ENCODE measurements around the gene LPIN1. TPM values are rescaled to one million over a fixed set of nuclear protein-coding genes. Genes with fewer than 3 reads are reported as not detected.
"Not testable (repeated sequence)": the region's sequence is repeated elsewhere in the genome, so short reads cannot be mapped to it uniquely, and the experiment has no call there.

LPIN1 gene
- total RNA-seq, 1 donor from 2014 or later: 61.5 TPM

DNA sequence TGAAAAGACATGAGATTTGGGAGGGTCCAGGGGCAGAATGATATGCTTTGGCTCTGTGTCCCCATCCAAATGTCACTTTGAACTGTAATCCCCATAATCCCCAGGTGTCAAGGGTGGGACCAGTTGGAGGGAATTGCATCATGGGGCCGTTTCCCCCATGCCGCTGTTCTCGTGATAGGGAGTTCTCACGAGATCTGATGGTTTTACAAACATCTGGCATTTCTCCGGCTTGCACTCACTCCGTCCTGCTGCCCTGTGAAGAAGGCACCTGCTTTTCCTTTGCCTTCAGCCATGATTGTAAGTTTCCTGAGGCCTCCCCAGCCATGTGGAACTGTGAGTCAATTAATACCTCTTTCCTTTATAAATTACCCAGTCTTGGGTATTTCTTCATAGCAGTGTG lies 51.4 kb downstream of the LPIN1 start:
- intact Hi-C loops (cut with micrococcal nuclease): no loop called here
- no peak for ATAC-seq
- DNase-seq: no peak

DNA sequence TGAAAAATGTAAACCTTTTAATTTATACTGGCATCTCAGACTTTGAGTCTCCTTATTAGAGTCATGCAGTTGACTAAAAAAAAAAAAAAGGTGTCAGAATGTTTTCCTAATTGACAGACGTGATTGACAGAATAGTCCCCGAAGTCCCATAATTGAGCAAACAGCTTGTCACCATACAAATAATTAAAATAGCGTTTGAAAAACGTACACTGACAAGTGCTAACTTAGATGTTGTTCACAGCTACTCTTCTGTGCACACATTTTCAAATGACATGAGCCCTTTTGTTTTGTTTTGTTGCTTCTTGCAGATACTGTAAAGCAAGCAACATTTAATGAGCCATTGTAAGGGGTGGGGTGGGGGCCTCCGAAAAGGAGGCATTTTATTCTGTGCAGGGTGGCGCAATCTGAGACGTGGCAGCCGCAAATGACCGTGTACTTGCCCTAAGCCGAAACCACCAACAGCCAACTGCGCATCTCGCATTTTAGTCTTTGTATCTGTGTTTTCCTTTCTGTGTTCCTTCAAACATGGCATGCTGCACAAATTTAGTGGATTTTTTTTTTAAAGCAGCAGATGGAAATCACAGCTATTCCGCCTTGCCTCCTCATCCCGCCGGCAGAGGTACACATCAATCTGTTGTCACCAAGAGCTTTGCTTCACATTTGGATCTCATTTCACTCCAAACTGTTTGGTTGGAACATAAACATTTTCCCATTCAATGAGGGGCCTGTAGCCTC lies 52.4 kb downstream of the LPIN1 start:
- ATAC-seq (no peak), DNase-seq (no peak)
- intact Hi-C loops (cut with micrococcal nuclease): no loop called here

DNA sequence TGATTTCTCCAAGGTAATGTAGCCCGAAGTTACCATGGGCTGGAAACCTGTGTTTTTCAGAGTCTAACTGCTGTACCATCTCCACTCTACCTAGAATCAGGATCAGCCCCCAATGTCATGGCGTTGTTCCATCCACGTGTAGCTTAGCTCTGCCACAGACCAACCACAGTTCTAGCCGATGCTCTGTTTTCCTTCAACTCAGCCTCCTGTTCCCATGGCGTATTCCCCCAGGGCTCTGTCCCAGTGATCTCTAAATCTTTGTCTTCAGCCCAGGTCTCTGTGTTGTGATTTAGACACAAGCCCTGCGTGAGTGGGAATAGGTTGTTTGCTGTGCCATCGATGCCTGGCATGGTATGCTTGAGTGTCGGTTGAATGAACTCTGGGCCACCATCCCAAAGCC lies 53.4 kb downstream of the LPIN1 start:
- no peak for DNase-seq
- intact Hi-C loops (cut with micrococcal nuclease): no loop called here

DNA sequence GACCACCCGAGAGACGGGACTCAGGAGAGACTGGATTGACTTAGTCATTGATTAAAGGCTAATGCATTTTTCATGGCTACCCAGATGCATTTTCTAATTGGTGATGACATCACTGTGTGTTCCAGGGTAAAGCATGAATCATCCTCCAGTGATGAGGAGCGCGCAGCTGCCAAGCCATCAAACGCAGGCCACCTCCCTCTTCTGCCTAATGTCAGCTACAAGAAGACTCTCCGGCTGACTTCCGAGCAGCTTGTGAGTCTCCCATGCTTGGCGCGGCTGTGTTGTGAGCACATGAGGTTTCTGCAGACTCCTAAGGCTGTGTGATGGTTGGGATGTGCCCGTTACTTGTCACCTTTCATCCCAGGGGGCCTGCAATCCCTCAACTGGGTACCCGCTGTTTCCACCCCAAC lies 56.4 kb downstream of the LPIN1 start:
- intact Hi-C loops (cut with micrococcal nuclease): no loop called here
- no peak for DNase-seq
- ATAC-seq: no peak

More for the DNA sequence above, 53.4 kb downstream of the LPIN1 start:
- no peak for ATAC-seq

DNA sequence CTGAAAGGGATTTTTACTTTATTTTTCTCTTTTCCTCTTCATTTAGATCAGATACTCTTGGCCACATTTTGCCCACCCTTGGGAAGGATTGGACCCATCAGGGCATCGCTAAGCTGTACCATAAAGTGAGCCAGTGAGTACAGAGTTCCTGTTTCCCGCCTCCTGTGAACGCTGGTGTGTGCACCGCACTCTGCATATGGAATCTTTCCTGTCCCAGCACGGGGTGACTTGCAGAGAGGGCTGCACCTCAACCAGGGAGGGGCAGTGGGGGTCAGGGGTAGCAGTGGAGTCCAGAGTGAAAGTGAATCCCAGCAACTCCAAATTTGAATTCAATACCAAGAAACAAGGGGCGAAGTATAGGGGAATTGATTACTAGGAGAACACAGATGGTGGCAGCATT lies 58.6 kb downstream of the LPIN1 start:
- DNase-seq (no peak), ATAC-seq (no peak)
- intact Hi-C loops (cut with micrococcal nuclease): no loop called here

DNA sequence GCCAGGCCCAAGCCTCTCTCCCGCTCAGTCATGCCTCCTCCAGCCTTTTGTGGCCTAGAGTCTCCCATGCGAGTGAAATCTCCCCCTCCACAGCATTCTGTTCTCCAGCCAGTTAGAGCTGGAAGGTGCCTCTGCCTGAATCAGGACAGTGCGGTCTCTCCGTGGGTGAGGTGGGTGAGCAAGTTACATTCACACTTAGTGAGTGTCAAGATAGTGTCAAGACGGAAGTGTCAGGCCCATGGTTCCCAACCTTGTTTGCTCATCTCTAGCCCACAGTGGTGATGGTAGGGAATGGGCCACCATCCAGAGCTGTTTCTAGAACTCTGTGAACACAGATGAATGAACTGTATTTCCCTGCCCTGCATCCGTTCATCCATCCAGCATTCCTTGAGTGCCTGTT lies 59.5 kb downstream of the LPIN1 start:
- intact Hi-C loops (cut with micrococcal nuclease): no loop called here
- ATAC-seq (no peak), DNase-seq (no peak)

DNA sequence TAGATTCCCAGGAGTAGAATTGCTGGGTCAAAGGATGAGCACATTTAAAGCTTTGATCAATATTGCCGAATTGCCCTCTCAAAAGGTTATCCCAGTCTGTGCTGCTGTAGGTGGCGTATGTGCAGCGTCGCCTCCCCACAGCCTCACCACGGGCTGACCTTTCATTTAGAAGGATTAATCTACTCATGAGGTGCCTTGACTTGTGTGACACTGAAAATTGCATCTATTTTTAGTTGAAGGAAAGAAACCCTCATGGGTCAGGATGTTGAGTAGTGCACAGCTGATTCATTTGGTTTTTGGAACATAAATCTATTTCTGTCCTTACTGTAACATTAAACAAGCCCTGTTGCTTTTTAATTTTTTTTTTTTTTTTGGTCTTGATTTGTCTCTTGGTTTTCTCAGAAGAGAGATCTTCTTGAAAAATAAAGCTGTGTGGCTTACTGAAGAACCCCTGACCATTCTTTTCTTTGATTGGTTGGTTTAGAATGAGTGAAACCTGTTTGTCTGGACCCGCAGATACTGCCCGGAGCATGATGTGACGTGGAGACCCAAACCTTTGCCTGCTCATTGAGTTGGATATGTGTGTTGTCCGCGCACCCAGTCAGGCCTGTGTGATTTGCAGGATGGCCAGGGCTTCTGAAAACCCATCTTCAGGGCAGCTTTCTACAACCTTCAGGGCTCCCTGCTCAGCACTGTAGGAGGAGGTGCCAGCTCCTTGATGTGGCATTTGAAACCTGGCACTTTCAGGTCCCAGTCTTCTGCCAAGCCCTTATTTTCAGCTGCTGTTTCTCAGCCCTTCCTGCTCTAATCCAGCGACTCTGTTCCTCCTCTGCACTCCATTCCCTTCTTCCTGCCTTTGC lies 61.0 kb downstream of the LPIN1 start:
- intact Hi-C loops (cut with micrococcal nuclease): no loop called here
- DNase-seq (no peak), ATAC-seq (peak; percentile 73)

DNA sequence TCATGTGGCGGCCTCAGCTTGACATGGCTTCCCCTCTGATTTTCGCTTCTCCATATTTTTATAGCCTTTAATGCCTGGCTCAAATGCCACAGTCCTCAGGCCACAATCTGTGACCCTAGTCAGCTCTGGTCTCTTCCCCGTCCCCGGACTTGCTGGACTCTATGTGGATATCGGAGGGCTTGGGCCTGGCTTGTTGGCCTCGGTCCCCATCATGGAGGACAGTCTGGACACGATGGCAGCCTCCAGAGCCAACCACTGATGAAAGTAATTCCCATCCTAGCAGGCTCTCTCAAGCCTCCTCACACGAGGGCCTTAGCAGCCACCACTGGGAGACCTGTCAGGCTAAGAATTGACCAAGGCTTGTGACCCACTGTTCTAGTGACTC lies 61.6 kb downstream of the LPIN1 start:
- intact Hi-C loops (cut with micrococcal nuclease): no loop called here
- no peak for ATAC-seq
- DNase-seq: no peak

DNA sequence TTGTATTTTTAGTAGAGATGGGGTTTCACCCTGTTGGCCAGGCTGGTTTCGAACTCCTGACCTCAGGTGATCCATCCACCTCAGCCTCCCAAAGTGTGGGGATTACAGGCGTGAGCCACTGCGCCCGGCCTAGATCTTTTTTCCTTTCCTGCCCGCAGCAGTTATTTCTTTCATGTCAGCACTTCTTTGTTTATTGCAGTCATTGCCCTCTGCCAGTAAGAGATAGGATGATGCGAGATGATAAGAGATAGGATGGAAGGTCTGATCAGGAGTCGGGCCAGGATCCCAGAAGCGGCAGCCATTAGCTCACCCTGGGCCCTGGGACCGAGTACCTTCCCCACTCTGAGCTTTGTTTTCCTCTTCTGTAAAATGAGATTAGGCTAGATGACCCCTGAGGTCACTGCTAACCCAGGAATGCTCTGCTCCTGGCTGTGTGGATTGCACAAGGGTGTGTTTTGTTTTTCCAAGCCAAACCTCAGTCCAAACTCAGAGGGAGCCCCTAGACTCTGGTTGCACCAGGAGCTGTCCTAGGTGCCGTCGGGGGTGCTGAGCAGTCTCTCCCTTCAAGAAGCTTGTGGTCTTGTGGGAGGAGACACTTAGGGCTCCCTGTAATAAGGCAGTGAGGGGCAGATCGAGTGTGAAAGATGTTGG lies 63.3 kb downstream of the LPIN1 start:
- DNase-seq (no peak), ATAC-seq (no peak)
- intact Hi-C loops (cut with micrococcal nuclease): no loop called here

DNA sequence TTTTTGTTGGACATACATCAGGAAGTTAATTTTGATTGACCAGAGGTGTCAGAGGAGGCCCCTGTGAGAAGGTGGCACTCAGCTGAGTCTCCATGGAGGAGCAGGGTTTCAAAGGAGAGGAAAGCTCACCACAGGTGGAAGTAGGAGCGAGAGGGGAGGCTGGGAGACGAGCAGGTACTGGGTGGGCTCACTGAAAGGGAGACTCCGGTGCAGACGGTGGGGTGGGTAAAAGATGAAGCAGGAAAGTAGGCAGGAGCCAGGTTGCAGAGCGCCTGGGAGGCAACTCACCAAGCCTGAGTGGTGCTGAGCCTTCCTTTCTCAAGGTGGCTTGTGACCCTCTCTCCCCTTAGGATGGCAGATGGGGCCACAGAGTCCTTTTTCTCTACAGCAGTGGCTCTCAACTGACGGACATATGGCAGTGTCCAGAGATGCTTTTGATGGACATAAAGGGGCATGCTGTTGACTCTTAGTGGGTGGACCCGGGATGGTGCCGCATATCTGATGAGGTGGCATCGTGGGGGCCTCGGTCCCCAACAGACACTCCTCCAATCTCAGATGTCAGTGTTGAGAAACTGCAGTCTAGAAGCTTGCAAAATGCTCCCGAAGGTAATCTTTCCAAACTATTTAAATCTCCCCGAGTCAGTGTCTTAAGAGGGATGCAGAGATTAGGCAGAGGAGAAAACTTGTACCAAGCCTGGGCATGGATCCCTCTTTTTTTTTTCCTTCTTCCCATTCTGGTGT lies 64.0 kb downstream of the LPIN1 start:
- no peak for DNase-seq
- intact Hi-C loops (cut with micrococcal nuclease): no loop called here
- no peak for ATAC-seq

DNA sequence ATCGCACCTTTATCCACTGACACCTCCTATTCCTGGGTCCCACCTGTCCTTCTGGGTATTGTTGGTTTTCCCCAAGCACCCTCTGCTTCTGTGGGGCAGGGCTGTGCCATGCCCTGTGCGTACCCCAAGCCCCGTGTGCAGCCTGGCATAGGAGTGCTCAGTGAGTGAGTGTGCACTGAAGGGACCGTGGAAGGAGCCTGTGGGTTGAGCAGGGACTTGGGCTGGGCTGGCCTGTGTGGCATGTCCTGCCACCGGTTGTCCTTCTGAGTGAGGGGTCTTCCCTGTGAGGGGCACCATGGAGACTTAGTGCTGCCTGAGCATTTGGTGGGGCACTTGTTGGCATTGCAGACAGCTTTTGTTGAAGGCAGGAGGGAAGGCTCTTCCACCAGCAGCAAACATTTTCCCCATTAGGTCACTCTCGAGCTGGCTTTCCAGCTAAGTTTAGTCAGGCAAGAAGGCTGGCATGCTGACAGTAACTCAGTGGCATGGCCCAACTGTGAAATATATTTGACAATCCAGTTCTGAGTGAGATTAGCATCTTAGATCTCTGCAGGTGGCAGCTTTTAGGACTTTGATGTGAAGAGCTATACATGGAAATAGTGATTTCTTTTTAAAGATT lies 64.7 kb downstream of the LPIN1 start:
- no peak for DNase-seq

DNA sequence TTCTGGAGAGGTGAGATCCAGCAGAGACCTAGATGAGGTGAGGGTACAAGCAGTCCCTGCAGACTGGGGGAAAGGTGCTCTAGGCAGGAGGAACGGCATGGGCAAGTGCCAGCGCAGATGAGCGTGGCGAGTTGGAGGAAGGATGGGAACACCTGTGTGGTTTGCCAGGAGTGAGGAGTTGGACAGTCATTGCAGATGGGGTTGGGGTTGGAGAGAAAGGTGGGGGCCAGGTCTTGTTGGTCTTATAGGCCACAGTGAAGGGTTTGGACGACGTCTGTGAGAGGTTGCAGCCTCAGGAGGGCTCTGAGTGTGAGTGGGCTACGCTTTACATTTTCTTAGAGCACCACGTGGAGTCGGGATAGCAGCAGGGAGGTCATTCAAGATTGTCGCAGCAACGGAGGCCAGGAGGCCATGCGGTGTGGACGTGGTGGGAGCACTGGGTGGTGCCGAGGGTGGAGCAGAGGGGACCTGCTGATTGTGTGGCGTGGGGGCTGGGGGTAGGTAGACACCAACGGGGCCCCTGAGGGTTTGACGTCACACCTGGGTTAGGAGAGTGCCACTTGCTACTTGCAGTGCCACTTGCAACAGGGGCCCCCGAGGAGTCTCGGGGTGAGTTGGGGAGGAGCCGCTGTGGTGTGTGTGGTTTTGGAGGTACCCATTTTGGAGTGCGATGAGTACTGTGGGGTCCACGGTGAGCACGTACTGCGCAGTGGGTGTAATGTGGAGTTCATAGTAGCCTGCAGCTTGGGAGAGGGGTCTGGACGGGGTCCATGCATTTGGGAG lies 66.2 kb downstream of the LPIN1 start:
- intact Hi-C loops (cut with micrococcal nuclease): no loop called here
- DNase-seq: no peak
- no peak for ATAC-seq

More for the DNA sequence above, 64.7 kb downstream of the LPIN1 start:
- intact Hi-C loops (cut with micrococcal nuclease): no loop called here
- peak; percentile 63 for ATAC-seq

DNA sequence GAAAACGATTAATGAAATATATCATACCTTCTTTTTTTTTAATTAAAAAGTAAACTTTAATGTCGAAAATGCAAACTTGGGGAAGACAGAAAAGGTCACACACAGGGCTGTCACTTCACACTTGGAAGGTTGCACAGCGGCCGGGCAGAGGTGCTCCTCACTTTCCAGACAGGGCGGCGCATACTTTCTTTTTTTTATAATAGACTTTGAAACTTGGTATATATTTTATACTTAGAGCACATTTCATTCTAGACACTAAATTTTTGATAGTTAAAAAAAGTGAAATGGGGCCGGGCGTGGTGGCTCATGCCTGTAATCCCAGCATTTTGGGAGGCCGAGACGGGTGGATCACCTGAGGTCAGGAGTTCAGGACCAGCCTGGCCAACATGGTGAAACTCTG lies 66.9 kb downstream of the LPIN1 start:
- intact Hi-C loops (cut with micrococcal nuclease); DNase-seq; ATAC-seq: not testable (repeated sequence)

DNA sequence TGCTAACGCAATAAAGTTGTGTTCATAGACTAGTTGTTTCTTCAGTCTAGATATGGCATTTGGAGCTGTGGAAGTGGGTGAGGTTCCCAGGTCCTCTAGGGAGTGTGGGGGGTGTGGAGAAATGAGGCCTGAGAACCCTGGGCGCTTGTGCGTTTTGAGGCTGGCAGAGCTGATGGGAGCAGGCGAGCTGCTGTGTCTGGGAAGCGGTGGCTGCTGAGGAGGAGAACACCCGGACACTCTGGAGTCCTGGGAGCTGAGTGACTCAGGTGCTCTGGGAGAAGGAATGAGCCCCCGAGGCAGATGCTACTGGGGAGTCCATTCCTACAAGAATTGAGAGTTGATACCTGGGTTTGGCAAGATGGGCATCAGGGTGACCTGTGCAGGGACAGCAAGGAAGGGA lies 67.5 kb downstream of the LPIN1 start:
- ATAC-seq: no peak
- intact Hi-C loops (cut with micrococcal nuclease): no loop called here
- no peak for DNase-seq

DNA sequence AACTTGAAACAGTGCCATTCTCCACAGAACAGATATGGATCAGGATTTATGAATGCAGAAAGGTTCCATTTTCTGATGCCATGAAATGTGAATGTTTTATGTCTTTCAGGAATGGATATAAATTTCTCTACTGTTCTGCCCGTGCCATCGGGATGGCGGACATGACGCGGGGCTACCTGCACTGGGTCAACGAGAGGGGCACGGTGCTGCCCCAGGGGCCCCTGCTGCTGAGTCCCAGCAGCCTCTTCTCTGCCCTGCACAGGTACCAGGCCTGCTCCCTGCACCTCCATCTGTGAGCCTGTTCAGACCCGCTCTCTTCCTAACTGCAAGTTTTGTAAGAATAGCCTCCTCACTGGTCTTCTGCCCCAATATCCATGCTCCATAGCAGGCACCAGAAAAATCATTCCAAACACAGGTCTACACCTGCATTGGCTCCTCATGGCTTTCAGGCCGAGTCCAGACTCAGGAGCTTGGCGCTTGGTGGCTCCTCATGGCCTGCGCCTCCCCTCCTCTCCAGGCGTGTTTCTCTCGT lies 68.6 kb downstream of the LPIN1 start:
- ATAC-seq: no peak
- intact Hi-C loops (cut with micrococcal nuclease): no loop called here
- no peak for DNase-seq

DNA sequence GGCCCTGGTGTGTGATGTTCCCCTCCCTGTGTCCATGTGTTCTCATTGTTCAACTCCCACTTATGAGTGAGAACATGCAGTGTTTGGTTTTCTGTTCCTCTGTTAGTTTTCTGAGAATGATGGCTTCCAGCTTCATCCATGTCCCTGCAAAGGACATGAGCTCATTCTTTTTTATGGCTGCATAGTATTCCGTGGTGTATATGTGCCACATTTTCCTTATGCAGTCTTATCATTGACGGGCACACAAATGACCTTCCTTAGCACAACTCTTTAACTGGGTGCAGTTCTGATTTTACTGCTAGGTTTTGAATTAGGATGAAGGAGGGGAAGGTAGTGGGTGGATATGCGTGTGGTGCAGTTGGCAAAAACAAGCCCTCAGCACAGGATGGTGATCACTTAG lies 70.5 kb downstream of the LPIN1 start:
- intact Hi-C loops (cut with micrococcal nuclease); DNase-seq; ATAC-seq: not testable (repeated sequence)

DNA sequence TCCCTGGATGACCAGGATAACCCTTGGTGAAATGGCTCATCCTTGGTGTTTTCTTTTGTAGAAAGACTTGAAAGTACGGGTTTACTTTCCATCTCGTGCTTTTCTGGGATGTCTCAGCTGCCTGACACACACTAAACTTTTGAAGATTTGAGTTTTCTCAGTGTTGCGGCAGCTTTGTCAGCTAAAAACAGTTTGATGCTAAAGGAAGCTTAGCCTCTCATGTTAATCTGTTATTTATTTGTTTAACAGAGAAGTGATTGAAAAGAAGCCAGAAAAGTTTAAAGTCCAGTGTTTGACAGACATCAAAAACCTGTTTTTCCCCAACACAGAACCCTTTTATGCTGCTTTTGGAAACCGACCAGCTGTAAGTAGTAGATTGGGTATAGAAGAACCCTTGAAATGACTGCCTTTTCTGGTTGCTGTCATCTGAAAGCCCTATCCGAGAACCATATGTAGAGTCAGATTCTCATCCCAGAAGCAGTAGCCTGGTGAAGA lies 72.8 kb downstream of the LPIN1 start:
- intact Hi-C loops (cut with micrococcal nuclease): no loop called here
- DNase-seq: no peak
- ATAC-seq: no peak

DNA sequence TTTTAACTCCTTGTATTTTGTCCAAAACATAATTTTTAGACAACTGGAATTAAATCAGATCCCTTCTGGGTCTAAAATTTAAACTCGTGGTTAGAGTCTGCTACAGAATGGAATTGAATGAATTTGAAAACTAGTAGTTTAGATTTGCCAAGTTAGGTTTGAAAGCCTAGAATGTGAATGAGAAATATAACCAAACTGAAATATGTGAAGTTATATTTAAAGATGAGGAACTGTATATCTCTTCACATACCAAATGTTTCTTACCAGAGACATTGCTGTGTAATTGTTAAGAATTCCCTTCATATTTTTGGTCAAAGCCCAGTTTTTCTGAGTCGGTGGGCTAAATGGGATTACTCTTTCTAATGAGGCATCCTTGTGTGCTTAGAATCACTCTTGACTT lies 74.2 kb downstream of the LPIN1 start:
- intact Hi-C loops (cut with micrococcal nuclease): no loop called here
- ATAC-seq: no peak

More for the DNA sequence above, 74.2 kb downstream of the LPIN1 start:
- no peak for DNase-seq
